ENCODE data around the gene TBC1D10A.

Gene TBC1D10A, protein sequence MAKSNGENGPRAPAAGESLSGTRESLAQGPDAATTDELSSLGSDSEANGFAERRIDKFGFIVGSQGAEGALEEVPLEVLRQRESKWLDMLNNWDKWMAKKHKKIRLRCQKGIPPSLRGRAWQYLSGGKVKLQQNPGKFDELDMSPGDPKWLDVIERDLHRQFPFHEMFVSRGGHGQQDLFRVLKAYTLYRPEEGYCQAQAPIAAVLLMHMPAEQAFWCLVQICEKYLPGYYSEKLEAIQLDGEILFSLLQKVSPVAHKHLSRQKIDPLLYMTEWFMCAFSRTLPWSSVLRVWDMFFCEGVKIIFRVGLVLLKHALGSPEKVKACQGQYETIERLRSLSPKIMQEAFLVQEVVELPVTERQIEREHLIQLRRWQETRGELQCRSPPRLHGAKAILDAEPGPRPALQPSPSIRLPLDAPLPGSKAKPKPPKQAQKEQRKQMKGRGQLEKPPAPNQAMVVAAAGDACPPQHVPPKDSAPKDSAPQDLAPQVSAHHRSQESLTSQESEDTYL

DNA sequence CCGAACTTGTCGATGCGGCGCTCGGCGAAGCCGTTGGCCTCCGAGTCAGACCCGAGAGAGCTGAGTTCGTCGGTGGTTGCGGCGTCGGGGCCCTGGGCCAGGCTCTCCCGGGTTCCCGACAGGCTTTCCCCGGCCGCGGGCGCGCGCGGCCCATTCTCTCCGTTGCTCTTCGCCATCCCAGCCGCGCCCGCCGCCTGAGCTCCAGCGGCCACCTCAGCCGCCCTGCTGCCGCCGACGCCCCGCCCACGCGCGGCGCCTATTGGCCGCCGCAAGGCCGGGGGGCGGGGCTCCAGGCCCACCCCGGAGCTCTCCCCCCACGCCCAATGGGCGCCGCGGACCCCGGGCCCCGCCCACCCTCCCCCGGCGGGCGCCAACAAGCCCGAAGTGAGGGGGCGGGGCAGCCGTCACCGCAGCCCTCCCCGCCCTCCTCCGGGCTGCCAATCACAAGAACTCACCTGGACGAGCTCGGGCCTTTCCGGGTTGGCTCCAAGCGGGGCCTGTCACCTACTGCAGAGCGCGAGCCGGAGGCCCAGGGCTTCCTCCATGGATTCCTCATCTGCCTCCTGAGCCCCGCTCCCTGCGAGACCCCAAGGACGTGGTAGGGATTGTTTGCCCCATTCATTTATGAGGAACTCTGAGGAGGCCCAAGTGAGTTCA lies at the start of gene TBC1D10A:
Gene TBC1D10A, minus strand, starts transcription at position 236 of the 657 bp plus-strand sequence. Its CDS starts 60 bp downstream, at position 176.
- H3K27ac ChIP-seq, result peak within 1 kb of the TSS; percentile 73 to 84 (median 79)
- H3K4me1 ChIP-seq, result peaks cover 41 to 52% (median 48%) of the 10 kb centered on the region in 10 experiments
- peaks cover 0 to 21% (median 10%) of the 10 kb centered on the region in 11 experiments; a peak in 11 of 22 replicates for H4K20me1 ChIP-seq
- peak within 1 kb of the TSS; percentile 84 to 100 (median 95) for H3K4me2 ChIP-seq
- H3K9ac ChIP-seq, result peak within 1 kb of the TSS; percentile 81 to 89 (median 86)
- no peak for TF ChIP-seq Cebpa-rat (IDR thresholded peaks at IDR 0.05)
- H3K27me3 ChIP-seq, result no peaks in the 10 kb centered on the region
- H3K4me3 ChIP-seq, result peak within 1 kb of the TSS; percentile 72 to 90 (median 80)
- no peaks in the 10 kb centered on the region for H3K9me3 ChIP-seq (replicated peaks in 1 of 11)
- peaks cover 14 to 33% (median 20%) of the 10 kb centered on the region in 11 experiments for H3K36me3 ChIP-seq

DNA sequence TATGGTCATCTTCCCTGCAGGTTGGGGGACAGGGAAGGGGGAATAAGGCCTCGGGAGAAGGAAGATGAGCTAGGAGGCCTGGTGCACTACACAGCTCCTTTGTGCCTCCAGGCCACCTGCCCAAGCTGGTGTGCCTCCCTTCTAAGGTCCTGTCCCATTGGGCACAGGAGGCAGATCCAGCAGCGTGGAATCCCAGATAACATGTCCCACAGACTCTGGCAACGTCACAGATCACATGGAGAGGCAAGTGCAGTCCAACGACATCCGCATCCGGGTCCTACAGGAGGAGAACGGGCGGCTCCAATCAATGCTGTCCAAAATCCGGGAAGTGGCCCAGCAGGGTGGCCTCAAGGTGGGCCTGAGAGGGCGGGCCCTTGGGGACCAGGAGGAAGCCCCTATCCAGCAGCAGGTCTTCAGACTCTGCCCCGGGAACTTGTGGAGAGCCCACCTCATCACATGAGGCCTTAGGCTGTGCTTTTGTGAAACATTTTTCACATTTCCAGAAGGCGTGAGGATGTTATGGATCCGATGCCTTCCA lies 48.6 kb upstream of the TBC1D10A start:
- Histone ChIP-seq H3K27me3 (no peaks in the 10 kb centered on the region), H3K36me3 (peaks cover 0 to 22% (median 11%) of the 10 kb centered on the region in 11 experiments; a peak in 8 of 22 replicates), H3K4me2 (no peak overlapping the region), H3K4me1 (peaks cover 15 to 38% (median 32%) of the 10 kb centered on the region in 10 experiments), H3K9ac (no peak overlapping the region), H3K27ac (no peak overlapping the region), H3K9me3 (replicated peaks in 1 of 11) (no peaks in the 10 kb centered on the region), H4K20me1 (no peaks in the 10 kb centered on the region; a peak in 1 of 22 replicates), H3K4me3 (no peak overlapping the region)
- no peak for TF ChIP-seq Cebpa-rat (IDR thresholded peaks at IDR 0.05)

DNA sequence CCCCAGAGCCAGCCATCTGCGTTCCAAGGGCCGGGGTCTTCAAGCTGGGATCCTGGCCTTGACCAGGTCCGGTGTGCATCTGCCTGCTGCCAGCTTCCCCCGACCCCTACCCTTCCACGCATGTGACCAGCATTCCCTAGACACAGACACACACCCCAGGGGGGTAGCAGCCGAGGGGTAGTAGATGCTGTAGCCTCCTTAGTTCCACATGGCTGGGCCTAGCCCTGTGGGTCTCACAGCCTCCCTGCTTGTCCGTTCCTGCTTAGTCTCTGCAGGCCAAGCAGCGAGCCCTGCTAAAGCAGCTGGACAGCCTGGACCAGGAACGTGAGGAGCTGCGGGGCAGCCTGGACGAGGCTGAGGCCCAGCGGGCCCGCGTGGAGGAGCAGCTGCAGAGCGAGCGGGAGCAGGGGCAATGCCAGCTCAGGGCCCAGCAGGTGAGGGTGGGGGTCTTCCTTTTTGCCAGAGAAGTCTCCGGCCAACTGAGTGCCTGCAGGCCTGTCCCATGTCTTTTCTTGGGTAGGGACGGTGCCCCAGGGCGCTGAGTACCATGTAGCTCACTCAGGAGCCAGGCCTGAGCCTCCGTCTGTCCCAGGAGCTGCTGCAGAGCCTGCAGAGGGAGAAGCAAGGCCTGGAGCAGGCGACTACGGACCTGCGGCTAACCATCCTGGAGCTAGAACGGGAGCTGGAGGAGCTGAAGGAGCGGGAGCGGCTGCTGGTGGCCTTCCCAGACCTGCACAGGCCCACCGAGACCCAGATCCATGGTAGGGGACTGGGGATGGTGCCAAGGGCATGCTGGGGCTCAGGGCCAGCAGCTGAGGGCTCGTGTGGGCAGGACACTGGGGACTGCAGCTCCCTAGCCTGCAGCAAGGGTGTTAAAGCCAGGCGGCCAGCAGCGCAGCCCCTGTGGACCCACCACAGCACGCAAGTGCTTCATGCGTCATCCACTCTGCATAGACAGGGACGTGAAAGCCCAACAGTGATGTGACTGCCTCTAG lies 46.9 kb upstream of the TBC1D10A start:
- H3K36me3 ChIP-seq, result peaks cover 0 to 16% (median 4%) of the 10 kb centered on the region in 11 experiments; a peak in 5 of 22 replicates
- H3K9me3 ChIP-seq (replicated peaks in 1 of 11), result no peaks in the 10 kb centered on the region
- no peaks in the 10 kb centered on the region for H3K27me3 ChIP-seq
- TF ChIP-seq Cebpa-rat (IDR thresholded peaks at IDR 0.05), result no peak
- no peaks in the 10 kb centered on the region for H4K20me1 ChIP-seq
- H3K9ac ChIP-seq, result peak overlapping the region in 1 of 11 experiments; percentile 29; a peak in 2 of 22 replicates
- H3K4me1 ChIP-seq, result peaks cover 22 to 44% (median 37%) of the 10 kb centered on the region in 10 experiments
- H3K27ac ChIP-seq, result 0 out of 22 replicates have a peak overlapping the region, but pooled peaks of 2 of the 11 experiments have one; percentile 10 to 26
- no peak overlapping the region for H3K4me3 ChIP-seq
- H3K4me2 ChIP-seq, result peak overlapping the region in 5 of 11 experiments; percentile 44 to 76 (median 62); a peak in 9 of 22 replicates

DNA sequence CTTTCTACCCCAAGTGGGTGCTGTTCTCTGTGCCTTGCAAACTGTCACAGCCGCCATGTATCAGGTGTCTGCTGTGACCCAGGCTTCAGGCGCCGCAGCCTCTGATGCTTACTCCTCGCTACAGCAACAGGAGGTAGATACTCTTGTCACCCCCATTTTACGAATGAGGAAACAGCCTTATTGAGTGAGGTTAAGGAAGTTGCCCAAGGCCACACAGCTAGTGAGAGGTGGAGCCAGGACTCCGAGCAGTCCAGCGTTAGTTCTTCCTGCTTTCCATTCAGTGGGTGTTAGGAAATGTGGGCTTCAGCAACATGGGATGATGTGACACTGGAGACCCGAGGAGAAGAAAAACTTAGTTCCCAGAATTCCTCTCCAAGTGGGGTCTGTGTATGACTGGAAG lies 46.2 kb upstream of the TBC1D10A start:
- no peak for TF ChIP-seq Cebpa-rat (IDR thresholded peaks at IDR 0.05)
- H3K27me3 ChIP-seq, result no peaks in the 10 kb centered on the region
- H3K9me3 ChIP-seq (replicated peaks in 1 of 11), result no peaks in the 10 kb centered on the region
- H4K20me1 ChIP-seq, result no peaks in the 10 kb centered on the region
- no peak overlapping the region; a peak in 1 of 22 replicates for H3K9ac ChIP-seq
- H3K36me3 ChIP-seq, result peaks cover 0 to 15% (median 4%) of the 10 kb centered on the region in 11 experiments; a peak in 5 of 22 replicates
- H3K27ac ChIP-seq, result peak overlapping the region in 4 of 11 experiments; percentile 2 to 26 (median 14); a peak in 3 of 22 replicates
- peak overlapping the region in 5 of 11 experiments; percentile 44 to 76 (median 62); a peak in 10 of 22 replicates for H3K4me2 ChIP-seq
- H3K4me1 ChIP-seq, result peaks cover 22 to 50% (median 42%) of the 10 kb centered on the region in 10 experiments
- no peak overlapping the region for H3K4me3 ChIP-seq

DNA sequence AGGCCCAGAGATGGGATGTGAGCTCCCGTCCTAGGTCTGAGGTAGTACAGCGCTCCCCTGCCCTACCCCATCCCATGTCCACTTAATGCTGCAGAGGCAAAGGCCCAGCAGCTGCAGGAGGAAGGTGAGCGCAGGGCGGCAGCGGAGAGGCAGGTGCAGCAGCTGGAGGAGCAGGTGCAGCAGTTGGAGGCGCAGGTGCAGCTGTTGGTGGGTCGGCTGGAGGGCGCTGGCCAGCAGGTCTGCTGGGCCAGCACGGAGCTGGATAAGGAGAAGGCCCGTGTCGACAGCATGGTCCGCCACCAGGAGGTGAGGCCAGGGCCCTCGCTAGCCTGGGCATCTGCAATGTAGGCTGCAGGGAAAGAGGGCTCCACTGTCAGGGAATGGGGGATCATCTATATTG lies 45.2 kb upstream of the TBC1D10A start:
- no peaks in the 10 kb centered on the region for H3K27me3 ChIP-seq
- no peaks in the 10 kb centered on the region for H4K20me1 ChIP-seq
- no peak overlapping the region for H3K9ac ChIP-seq
- H3K4me3 ChIP-seq, result no peak overlapping the region
- H3K4me1 ChIP-seq, result peaks cover 22 to 50% (median 42%) of the 10 kb centered on the region in 10 experiments
- peak overlapping the region in 2 of 11 experiments; percentile 71 to 76; a peak in 2 of 22 replicates for H3K4me2 ChIP-seq
- no peak overlapping the region for H3K27ac ChIP-seq
- peaks cover 0 to 5% (median 0%) of the 10 kb centered on the region in 11 experiments; a peak in 4 of 22 replicates for H3K36me3 ChIP-seq
- H3K9me3 ChIP-seq (replicated peaks in 1 of 11), result no peaks in the 10 kb centered on the region
- TF ChIP-seq Cebpa-rat (IDR thresholded peaks at IDR 0.05), result no peak

DNA sequence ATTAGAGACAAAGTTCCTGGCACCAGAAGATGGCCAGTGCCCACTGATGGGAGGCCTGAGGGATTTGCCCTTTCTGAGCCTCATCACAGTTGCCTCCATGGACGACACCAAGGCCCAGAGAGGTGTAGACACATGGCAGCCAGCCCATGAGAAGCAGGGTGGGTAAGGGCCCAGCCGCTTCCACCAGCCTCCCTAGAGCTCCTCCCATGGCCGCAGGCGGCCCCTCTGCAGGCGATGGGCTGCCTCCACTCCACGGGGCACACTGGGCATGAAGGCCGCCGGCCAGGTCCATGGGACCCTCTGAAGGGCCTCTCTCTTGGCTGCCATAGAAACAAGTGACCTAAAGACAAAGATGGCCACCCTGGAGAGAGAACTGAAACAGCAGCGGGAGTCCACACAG lies 44.6 kb upstream of the TBC1D10A start:
- no peak overlapping the region for H3K27ac ChIP-seq
- peaks cover 0 to 1% (median 0%) of the 10 kb centered on the region in 11 experiments; a peak in 1 of 22 replicates for H3K36me3 ChIP-seq
- H3K9ac ChIP-seq, result peak overlapping the region in 1 of 11 experiments; percentile 54; a peak in 1 of 22 replicates
- no peaks in the 10 kb centered on the region for H3K27me3 ChIP-seq
- H3K4me1 ChIP-seq, result peaks cover 22 to 53% (median 46%) of the 10 kb centered on the region in 10 experiments
- no peaks in the 10 kb centered on the region for H3K9me3 ChIP-seq (replicated peaks in 1 of 11)
- no peak overlapping the region for H3K4me3 ChIP-seq
- no peak for TF ChIP-seq Cebpa-rat (IDR thresholded peaks at IDR 0.05)
- no peaks in the 10 kb centered on the region for H4K20me1 ChIP-seq
- peak overlapping the region in 9 of 11 experiments; percentile 23 to 59 (median 45); a peak in 18 of 22 replicates for H3K4me2 ChIP-seq

DNA sequence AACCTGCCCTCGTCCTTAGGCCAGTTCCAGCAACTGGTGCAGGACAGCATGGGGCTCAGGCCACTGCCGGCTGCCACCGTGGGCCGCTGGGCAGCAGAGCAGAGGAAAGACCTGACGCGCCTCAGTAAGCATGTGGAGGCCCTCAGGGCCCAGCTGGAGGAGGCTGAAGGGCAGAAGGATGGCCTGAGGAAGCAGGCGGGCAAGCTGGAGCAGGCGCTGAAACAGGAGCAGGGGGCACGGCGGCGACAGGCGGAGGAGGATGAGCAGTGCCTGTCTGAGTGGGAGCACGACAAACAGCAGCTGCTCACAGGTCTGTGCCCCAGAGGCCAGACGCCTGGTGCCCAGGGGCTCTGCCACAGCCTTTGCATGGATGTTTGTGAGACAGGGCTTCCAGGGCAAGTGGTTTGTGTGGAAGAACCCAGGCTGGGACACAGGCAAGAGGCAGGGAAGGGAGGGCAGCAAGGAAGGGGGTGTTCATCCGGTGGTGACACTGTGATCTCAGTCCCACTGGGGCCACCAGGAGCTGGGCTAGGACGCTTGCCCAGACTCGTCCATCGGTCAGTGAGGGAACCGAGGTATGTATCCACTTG lies 44.0 kb upstream of the TBC1D10A start:
- Histone ChIP-seq H3K27ac (no peak overlapping the region; a peak in 1 of 22 replicates), H3K9ac (peak overlapping the region in 3 of 11 experiments; percentile 18 to 54 (median 27); a peak in 3 of 22 replicates), H3K4me1 (peaks cover 24 to 59% (median 52%) of the 10 kb centered on the region in 10 experiments), H3K4me2 (peak overlapping the region in 9 of 11 experiments; percentile 23 to 59 (median 45); a peak in 18 of 22 replicates), H3K36me3 (peaks cover 0 to 5% (median 0%) of the 10 kb centered on the region in 11 experiments; a peak in 1 of 22 replicates), H3K9me3 (replicated peaks in 1 of 11) (no peaks in the 10 kb centered on the region), H3K4me3 (no peak overlapping the region), H3K27me3 (no peaks in the 10 kb centered on the region), H4K20me1 (no peaks in the 10 kb centered on the region)
- TF ChIP-seq Cebpa-rat (IDR thresholded peaks at IDR 0.05), result no peak
